H7 (cell line): ENCODE measurements around the gene CHTOP. TPM values are rescaled to one million over a fixed set of nuclear protein-coding genes. Genes with fewer than 3 reads are reported as not detected.

Source experiments
- DNase-seq: peaks from one replicate; pipeline ENCODE4 v3.0.0; 2012
- H3K27me3 ChIP-seq: 2 replicates; pipeline ENCODE4 v1.6.0; 2011; ENCODE audit warnings: mild to moderate bottlenecking, low read length; ENCODE audit not compliant: control insufficient read depth, insufficient read depth
- H3K36me3 ChIP-seq: replicated peaks from 2 replicates; pipeline ENCODE4 v1.5.1; 2011; ENCODE audit warnings: low read length; ENCODE audit not compliant: control insufficient read depth, insufficient read depth
- H3K4me3 ChIP-seq: 2 replicates; pipeline ENCODE4 v1.5.1; 2011; ENCODE audit warnings: low read depth, mild to moderate bottlenecking, control low read depth, low read length, moderate library complexity; ENCODE audit not compliant: insufficient read depth
- total RNA-seq: library from RNA; depleted of rRNA; stranded (reverse); fragments of >200 nt; shearing (Covaris generic); gene quantifications from 2 replicates; pipeline ENCODE4 v1.2.3, GENCODE V29; 2014; rRNA removed

Gene CHTOP
- total RNA-seq, 1 experiment from 2014 or later = 63.8 TPM

GRCh38 chr1:153688736-153689328 is 55.0 kb downstream of the CHTOP start:
- no peaks in the 10 kb centered on the region for H3K36me3 ChIP-seq
- no peaks in the 10 kb centered on the region for H3K27me3 ChIP-seq
- peak; percentile 38 for DNase-seq
- H3K4me3 ChIP-seq = no peak overlapping the region

GRCh38 chr1:153693466-153693865 is 59.6 kb downstream of the CHTOP start:
- DNase-seq = peak; percentile 30
- Histone ChIP-seq H3K27me3 (no peaks in the 10 kb centered on the region), H3K4me3 (no peak overlapping the region), H3K36me3 (no peaks in the 10 kb centered on the region)

Other genes starting within 250 kb of the CHTOP start
- not detected in 2 replicates for gene S100A8, start 243.0 kb upstream of the CHTOP start, total RNA-seq
- not detected in 2 replicates for gene S100A7A, start 217.5 kb upstream of the CHTOP start, total RNA-seq
- gene S100A7, start 173.4 kb upstream of the CHTOP start, total RNA-seq = not detected in 2 replicates
- 1.3 and 1.4 TPM in 2 replicates for gene S100A6, start 98.1 kb upstream of the CHTOP start, total RNA-seq
- gene S100A5, start 93.1 kb upstream of the CHTOP start, total RNA-seq = not detected in 2 replicates
- gene S100A4, start 88.3 kb upstream of the CHTOP start, total RNA-seq = 17.3 and 18.0 TPM in 2 replicates
- 0.30 and 0.31 TPM in 2 replicates for gene S100A3, start 84.8 kb upstream of the CHTOP start, total RNA-seq
- gene S100A2, start 68.2 kb upstream of the CHTOP start, total RNA-seq = 0.94 TPM in 1 of 2 replicates, not detected in the other
- 34.5 and 89.0 TPM in 2 replicates for gene S100A16, start 20.9 kb upstream of the CHTOP start, total RNA-seq
- gene S100A14, start 17.7 kb upstream of the CHTOP start, total RNA-seq = 1.8 and 2.0 TPM in 2 replicates
- gene S100A13, start 6.6 kb upstream of the CHTOP start, total RNA-seq = 80.8 and 93.2 TPM in 2 replicates
- 0.63 and 0.80 TPM in 2 replicates for gene S100A1, start 5.6 kb upstream of the CHTOP start, total RNA-seq
- 48.3 and 48.5 TPM in 2 replicates for gene SNAPIN, start 24.6 kb downstream of the CHTOP start, total RNA-seq
- gene ILF2, start 36.9 kb downstream of the CHTOP start, total RNA-seq = 624 and 716 TPM in 2 replicates
- 8.7 and 10.7 TPM in 2 replicates for gene NPR1, start 44.6 kb downstream of the CHTOP start, total RNA-seq
- 58.3 and 66.6 TPM in 2 replicates for gene INTS3, start 94.0 kb downstream of the CHTOP start, total RNA-seq
- 44.7 and 48.9 TPM in 2 replicates for gene SLC27A3, start 141.3 kb downstream of the CHTOP start, total RNA-seq